Mesothelial cell of epicardium (in vitro differentiated cells): Measurements from ENCODE around the gene DUSP1. TPM values are rescaled to one million over a fixed set of nuclear protein-coding genes. Genes with fewer than 3 reads are reported as not detected.

ENCODE experiments used
- DNase-seq, 2 experiments: peaks; one replicate each; pipeline ENCODE4 v3.0.0; 2021; ENCODE audit warnings: low spot score in 2 of 2; ENCODE audit not compliant: unreplicated experiment in 2 of 2
- H3K27ac Mint-ChIP-seq: 2 replicates; pipeline ENCODE4 v1.8.0; 2021; ENCODE audit warnings: mixed read lengths
- H3K27me3 Mint-ChIP-seq: 2 replicates; pipeline ENCODE4 v1.8.0; 2021; ENCODE audit warnings: low read depth, mixed read lengths
- H3K36me3 Mint-ChIP-seq: 2 replicates; pipeline ENCODE4 v1.8.0; 2021; ENCODE audit warnings: mixed read lengths
- H3K4me1 Mint-ChIP-seq: 2 replicates; pipeline ENCODE4 v1.8.0; 2021; ENCODE audit warnings: mixed read lengths
- H3K4me3 Mint-ChIP-seq: 2 replicates; pipeline ENCODE4 v1.8.0; 2021; ENCODE audit warnings: mild to moderate bottlenecking, moderate library complexity, mixed read lengths
- H3K9me3 Mint-ChIP-seq: 2 replicates; pipeline ENCODE4 v1.8.0; 2021; ENCODE audit warnings: mixed read lengths
- CTCF ChIP-seq: fragments of 200-600 bp; sonication (generic); IDR thresholded peaks from one replicate; pipeline ENCODE4 v1.5.0; 2021; ENCODE audit warnings: antibody characterized with exemption; ENCODE audit not compliant: unreplicated experiment
- total RNA-seq: library from RNA; stranded (reverse); gene quantifications from 3 replicates; pipeline ENCODE4 v1.2.1, GENCODE V29; 2021

The DUSP1 gene
- total RNA-seq, 1 donor from 2014 or later = 116 TPM

DNA sequence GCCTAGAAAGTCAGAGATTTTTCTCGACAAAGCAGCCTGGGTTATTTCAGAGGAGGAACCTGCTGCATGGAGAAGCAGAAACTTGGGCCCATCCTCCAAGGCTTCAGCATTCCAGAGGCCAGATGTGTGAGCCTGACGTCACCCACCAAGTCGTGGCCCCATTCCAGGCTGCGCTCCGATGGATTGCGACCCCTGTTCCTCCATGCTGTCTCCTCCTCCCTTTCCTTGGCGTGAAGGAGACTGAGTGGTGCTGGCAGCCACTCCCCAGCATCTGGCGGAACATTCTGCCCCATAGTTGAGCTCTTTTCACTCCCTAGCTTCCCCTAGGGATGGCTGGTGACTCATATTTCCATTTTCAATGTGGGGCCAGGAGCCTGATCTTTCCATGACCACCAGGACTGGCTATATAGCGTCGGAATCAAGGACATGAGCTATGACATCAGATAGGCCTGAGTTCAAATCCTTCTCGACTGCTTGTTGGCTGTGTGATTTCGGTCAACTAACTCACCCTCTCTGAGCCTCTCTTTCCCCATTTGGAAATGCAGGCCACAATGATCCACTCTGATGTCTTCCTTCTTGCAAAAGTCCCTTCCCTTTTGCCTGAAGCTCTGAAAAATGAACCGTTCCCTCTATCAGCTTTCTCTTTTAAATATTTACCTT lies 24.5 kb upstream of the DUSP1 start:
- no peaks in the 10 kb centered on the region for H3K36me3 Mint-ChIP-seq
- H3K4me3 Mint-ChIP-seq = no peak overlapping the region
- no peak for TF ChIP-seq CTCF
- H3K9me3 Mint-ChIP-seq = no peaks in the 10 kb centered on the region
- H3K4me1 Mint-ChIP-seq = peaks cover 2% of the 10 kb centered on the region
- peak; percentile 46 to 73 for DNase-seq
- peak overlapping the region; percentile 71 for H3K27ac Mint-ChIP-seq
- no peaks in the 10 kb centered on the region for H3K27me3 Mint-ChIP-seq

GRCh38 chr5:172793577-172794488 lies 22.8 kb upstream of the DUSP1 start:
- no peak overlapping the region for H3K4me3 Mint-ChIP-seq
- H3K9me3 Mint-ChIP-seq = no peaks in the 10 kb centered on the region
- H3K27me3 Mint-ChIP-seq = no peaks in the 10 kb centered on the region
- TF ChIP-seq CTCF = no peak
- no peak for DNase-seq
- peaks cover 2% of the 10 kb centered on the region for H3K4me1 Mint-ChIP-seq
- H3K27ac Mint-ChIP-seq = no peak overlapping the region
- no peaks in the 10 kb centered on the region for H3K36me3 Mint-ChIP-seq

DNA sequence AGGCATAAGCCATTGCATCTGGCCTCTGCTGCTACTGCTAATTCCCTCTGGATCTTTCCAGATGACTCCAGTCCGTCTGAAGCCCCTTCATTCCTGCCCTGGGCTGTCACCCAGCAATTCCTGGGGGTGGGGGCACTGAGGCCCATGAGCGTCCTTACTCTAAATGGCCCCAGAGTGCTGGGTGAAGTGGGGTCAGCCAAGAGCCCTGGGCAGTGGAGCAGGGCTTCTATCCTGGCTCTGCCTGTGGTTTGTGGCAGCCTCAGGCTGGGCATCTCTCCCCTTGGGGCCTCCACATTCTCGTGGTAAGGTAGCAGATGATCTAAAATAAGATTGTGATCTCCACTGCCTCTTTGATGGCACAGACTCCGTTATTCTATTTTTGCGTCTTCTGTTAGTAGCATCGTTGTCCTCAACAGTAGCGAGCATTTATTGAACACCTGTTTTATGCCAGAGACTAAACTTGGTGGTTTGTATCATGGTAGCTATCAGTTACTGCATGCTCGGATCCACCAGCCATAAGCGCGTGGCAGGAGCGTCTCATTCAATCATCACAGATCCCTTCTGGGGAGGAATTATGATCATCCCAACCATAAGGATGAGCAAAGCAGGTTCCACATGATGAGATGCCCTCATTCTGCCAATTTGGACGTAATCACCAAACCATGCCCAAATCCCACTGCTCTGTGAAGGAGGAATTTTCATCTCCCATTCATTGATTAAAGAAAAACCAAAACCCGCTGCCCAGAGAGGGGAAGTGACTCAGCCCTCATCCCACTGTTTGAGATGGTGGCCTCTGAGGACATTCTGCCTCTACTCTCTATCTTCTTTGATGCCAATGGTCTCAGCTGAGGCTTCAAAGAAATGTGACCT lies 21.9 kb upstream of the DUSP1 start:
- H3K4me1 Mint-ChIP-seq = peaks cover 2% of the 10 kb centered on the region
- no peak for TF ChIP-seq CTCF

GRCh38 chr5:172791726-172792445 lies 20.9 kb upstream of the DUSP1 start:
- peaks cover 2% of the 10 kb centered on the region for H3K4me1 Mint-ChIP-seq

More for the DNA sequence above, 21.9 kb upstream of the DUSP1 start:
- no peak overlapping the region for H3K4me3 Mint-ChIP-seq
- H3K27ac Mint-ChIP-seq = no peak overlapping the region
- DNase-seq = no peak
- no peaks in the 10 kb centered on the region for H3K9me3 Mint-ChIP-seq
- H3K27me3 Mint-ChIP-seq = no peaks in the 10 kb centered on the region
- no peaks in the 10 kb centered on the region for H3K36me3 Mint-ChIP-seq

More at GRCh38 chr5:172791726-172792445, 20.9 kb upstream of the DUSP1 start:
- Mint-ChIP-seq H3K27me3 (no peaks in the 10 kb centered on the region), H3K4me3 (no peak overlapping the region), H3K36me3 (no peaks in the 10 kb centered on the region), H3K9me3 (no peaks in the 10 kb centered on the region), H3K27ac (no peak overlapping the region)
- DNase-seq = no peak
- TF ChIP-seq CTCF = no peak
